HCT116 (cell line): Measurements from ENCODE around the gene MADD. TPM values are rescaled to one million over a fixed set of nuclear protein-coding genes. Genes with fewer than 3 reads are reported as not detected.

Source experiments
- ATAC-seq: fragments of 200-7000 bp; cut with Tn5 transposase; 2 replicates; pipeline ENCODE4 v1.9.1; 2020; ENCODE audit warnings: mild to moderate bottlenecking, moderate library complexity
- BruUV-seq: library from RNA; stranded (reverse); fragments of 400-500 nt; replicated peaks from 2 replicates; lab custom pipeline; 2021; lab: Mats Ljungman, UMichigan
- CTCF ChIA-PET: fragments of 300-600 bp; sonication (Branson Sonifier 250); formaldehyde crosslinking; loops from one replicate; lab custom pipeline; 2021; ENCODE audit warnings: antibody characterized with exemption; lab: Charles Lee
- POLR2A ChIA-PET: fragments of 300-600, 350-600 bp; sonication (Branson Sonifier 250); formaldehyde crosslinking; loops from one replicate; lab custom pipeline; 2021; ENCODE audit warnings: antibody characterized with exemption; lab: Charles Lee
- RAD21 ChIA-PET, 2 experiments: fragments of 300-600 bp; sonication (Branson Sonifier 250); formaldehyde crosslinking; loops; one replicate each; lab custom pipeline; 2023; ENCODE audit warnings: low total read pairs in 2 of 2; ENCODE audit not compliant: uncharacterized antibody in 2 of 2, unreplicated experiment in 2 of 2, low non-redundant PET in 1 of 2; lab: Charles Lee
- DNase-seq: peaks from one replicate; pipeline ENCODE4 v3.0.0-alpha.2; 2010; ENCODE audit warnings: low read depth, low spot score
- H2AFZ ChIP-seq: fragments of 200-600 bp; shearing (Covaris generic), sonication (generic); 2 replicates; pipeline ENCODE4 v1.6.1; 2017; ENCODE audit warnings: low read depth, mixed run types, mixed read lengths, antibody characterized with exemption, low read length; ENCODE audit not compliant: poor library complexity, severe bottlenecking
- H3K27ac ChIP-seq: 2 replicates; pipeline ENCODE4 v1.5.1; 2012; ENCODE audit warnings: low read depth, low read length
- H3K27me3 ChIP-seq: fragments of 200-600 bp; sonication (generic); 2 replicates; pipeline ENCODE4 v1.6.1; 2016; ENCODE audit warnings: mixed run types, low read length, mixed read lengths; ENCODE audit not compliant: insufficient read depth
- H3K36me3 ChIP-seq, 2 experiments: fragments of 200-500 bp in 1 of 2; fragments of 200-600 bp in 1 of 2; sonication (Bioruptor generic) in 1 of 2; sonication (generic) in 1 of 2; 2 replicates each; pipeline versions ENCODE4 v1.5.1 to v1.6.1; 2014 to 2016; ENCODE audit warnings: low read length in 2 of 2, inconsistent platforms in 1 of 2, mixed read lengths in 1 of 2, mixed run types in 1 of 2; ENCODE audit not compliant: insufficient read depth in 2 of 2, control insufficient read depth in 1 of 2
- H3K4me1 ChIP-seq, 2 experiments: fragments of 200-600 bp in 1 of 2; sonication (generic) in 1 of 2; 2 replicates each; pipeline versions ENCODE4 v1.5.1 to v1.6.1; 2012 to 2017; ENCODE audit warnings: low read length in 2 of 2, inconsistent platforms in 1 of 2, mild to moderate bottlenecking in 1 of 2, mixed read lengths in 1 of 2, mixed run types in 1 of 2, moderate library complexity in 1 of 2; ENCODE audit not compliant: insufficient read depth in 2 of 2, control insufficient read depth in 1 of 2
- H3K4me2 ChIP-seq: fragments of 200-600 bp; sonication (generic); 2 replicates; pipeline ENCODE4 v1.6.1; 2017; ENCODE audit warnings: mixed run types, low read length, mixed read lengths
- H3K4me3 ChIP-seq, 2 experiments: fragments of 200-600 bp in 1 of 2; sonication (generic) in 1 of 2; replicated peaks in 1 of 2; 2 replicates each; pipeline ENCODE4 v1.5.1; 2011 to 2016; ENCODE audit warnings: low read length in 2 of 2, control low read depth in 1 of 2, low read depth in 1 of 2, mild to moderate bottlenecking in 1 of 2, mixed read lengths in 1 of 2, mixed run types in 1 of 2
- H3K79me2 ChIP-seq: fragments of 200-600 bp; sonication (generic); 2 replicates; pipeline ENCODE4 v1.6.1; 2017; ENCODE audit warnings: mild to moderate bottlenecking, mixed run types, low read length, moderate library complexity, mixed read lengths; ENCODE audit not compliant: insufficient read depth
- H3K9ac ChIP-seq: fragments of 200-600 bp; sonication (generic); 2 replicates; pipeline ENCODE4 v1.6.1; 2016; ENCODE audit warnings: low read length, mixed read lengths
- H3K9me2 ChIP-seq: fragments of 200-600 bp; sonication (generic), shearing (Covaris generic); 2 replicates; pipeline ENCODE4 v1.6.1; 2017; ENCODE audit warnings: mixed run types, mild to moderate bottlenecking, moderate library complexity; ENCODE audit not compliant: insufficient read depth
- H3K9me3 ChIP-seq, 2 experiments: fragments of 200-500 bp in 1 of 2; fragments of 200-600 bp in 1 of 2; sonication (Bioruptor generic) in 1 of 2; sonication (generic) in 1 of 2; 2 replicates each; pipeline ENCODE4 v1.6.1; 2014 to 2017; ENCODE audit warnings: low read length in 2 of 2, mixed read lengths in 2 of 2, inconsistent platforms in 1 of 2, low read depth in 1 of 2, mild to moderate bottlenecking in 1 of 2, mixed run types in 1 of 2, moderate library complexity in 1 of 2; ENCODE audit not compliant: control insufficient read depth in 1 of 2, insufficient read depth in 1 of 2
- H4K20me1 ChIP-seq: fragments of 200-600 bp; sonication (generic), shearing (Covaris generic); 2 replicates; pipeline ENCODE4 v1.6.1; 2017; ENCODE audit warnings: mixed run types, mild to moderate bottlenecking, moderate library complexity; ENCODE audit not compliant: insufficient read depth
- ATF3 ChIP-seq: IDR thresholded peaks from 2 replicates; pipeline ENCODE4 v1.6.1; 2012
- CBX3 ChIP-seq: IDR thresholded peaks from 2 replicates; pipeline ENCODE4 v1.6.1; 2012; ENCODE audit warnings: low read depth
- EGR1 ChIP-seq: IDR thresholded peaks from 2 replicates; pipeline ENCODE4 v1.6.1; 2012; ENCODE audit warnings: low read depth
- EZH2 ChIP-seq: fragments of 200-600 bp; sonication (generic); IDR thresholded peaks from 2 replicates; pipeline ENCODE4 v1.6.1; 2017; ENCODE audit warnings: antibody characterized with exemption, mixed run types
- EZH2phosphoT487 ChIP-seq: fragments of 200-600 bp; IDR thresholded peaks from 2 replicates; pipeline ENCODE4 v1.6.1; 2018; ENCODE audit warnings: antibody characterized with exemption, borderline replicate concordance
- JUND ChIP-seq: IDR thresholded peaks from 2 replicates; pipeline ENCODE4 v1.6.1; 2012
- POLR2AphosphoS5 ChIP-seq: IDR thresholded peaks from 2 replicates; pipeline ENCODE4 v1.6.1; 2011; ENCODE audit warnings: mild to moderate bottlenecking, low read depth, low read length, moderate library complexity
- RAD21 ChIP-seq: IDR thresholded peaks from 2 replicates; pipeline ENCODE4 v1.6.1; 2012; ENCODE audit warnings: low read depth, mild to moderate bottlenecking
- REST ChIP-seq: IDR thresholded peaks from 2 replicates; pipeline ENCODE4 v1.6.1; 2012; ENCODE audit warnings: low read depth
- SIN3A ChIP-seq: IDR thresholded peaks from 2 replicates; pipeline ENCODE4 v1.6.1; 2012; ENCODE audit warnings: low read depth
- SRF ChIP-seq: IDR thresholded peaks from 2 replicates; pipeline ENCODE4 v1.6.1; 2012; ENCODE audit warnings: low read depth
- TCF7L2 ChIP-seq: IDR thresholded peaks from 2 replicates; pipeline ENCODE4 v1.7.0; 2011; ENCODE audit warnings: borderline replicate concordance, inconsistent platforms; ENCODE audit not compliant: insufficient read depth, insufficient read length; ENCODE audit errors: extremely low read depth
- YY1 ChIP-seq: IDR thresholded peaks from 2 replicates; pipeline ENCODE4 v1.6.1; 2011; ENCODE audit warnings: low read length, low read depth, moderate library complexity, mild to moderate bottlenecking; ENCODE audit not compliant: insufficient replicate concordance; ENCODE audit errors: extremely low read depth
- ZFX ChIP-seq: fragments of 450-650 bp; IDR thresholded peaks from 2 replicates; pipeline ENCODE4 v1.6.1; 2017
- ZNF274 ChIP-seq: fragments of 200-500 bp; sonication (Bioruptor generic); IDR thresholded peaks from 2 replicates; pipeline ENCODE4 v1.6.1; 2014; ENCODE audit warnings: mild to moderate bottlenecking, low read depth, low read length, inconsistent platforms
- intact Hi-C: fragments of 100-400 bp; cut with micrococcal nuclease; formaldehyde crosslinking; loops from 2 replicates; pipeline ENCODE4 v1.10.0; 2022
- total RNA-seq: library from RNA; stranded (reverse); gene quantifications from one replicate; pipeline ENCODE4 v1.2.1, GENCODE V29; 2021; ENCODE audit not compliant: unreplicated experiment

The MADD gene
- total RNA-seq, 1 experiment from 2014 or later: 37.1 TPM

GRCh38 chr11:47317064-47317828, 47.3 kb downstream of the MADD start:
- no peaks in the 10 kb centered on the region for H4K20me1 ChIP-seq
- intact Hi-C loops: no loop called here
- TF ChIP-seq EGR1: no peak
- no peak for TF ChIP-seq POLR2AphosphoS5
- no peak for TF ChIP-seq TCF7L2
- H2AFZ ChIP-seq: no peak overlapping the region
- POLR2A ChIA-PET: no interaction called here
- CTCF ChIA-PET: no interaction called here
- H3K27me3 ChIP-seq: no peaks in the 10 kb centered on the region
- H3K79me2 ChIP-seq: no peaks in the 10 kb centered on the region
- H3K9me2 ChIP-seq: no peaks in the 10 kb centered on the region
- H3K27ac ChIP-seq: no peak overlapping the region
- no TSS peak for BruUV-seq
- DNase-seq (no peak), ATAC-seq (no peak)
- RAD21 ChIA-PET: no interaction called here
- H3K9me3 ChIP-seq: no peaks in the 10 kb centered on the region
- H3K9ac ChIP-seq: no peak overlapping the region
- no peak overlapping the region for H3K4me3 ChIP-seq
- no peaks in the 10 kb centered on the region for H3K4me1 ChIP-seq
- no peak overlapping the region for H3K4me2 ChIP-seq
- H3K36me3 ChIP-seq: peaks cover 3 to 26% of the 10 kb centered on the region in 2 experiments; a peak in 3 of 4 replicates

- no TSS peak for BruUV-seq
- ChIA-PET POLR2A (no interaction called here), CTCF (no interaction called here), RAD21 (no interaction called here)
- Histone ChIP-seq H3K4me2 (no peak overlapping the region), H4K20me1 (no peaks in the 10 kb centered on the region), H3K27me3 (no peaks in the 10 kb centered on the region), H2AFZ (no peak overlapping the region), H3K9me2 (no peaks in the 10 kb centered on the region), H3K79me2 (no peaks in the 10 kb centered on the region), H3K4me1 (no peaks in the 10 kb centered on the region), H3K9ac (no peak overlapping the region), H3K36me3 (peaks cover 3 to 21% of the 10 kb centered on the region in 2 experiments; a peak in 3 of 4 replicates), H3K27ac (no peak overlapping the region), H3K9me3 (no peaks in the 10 kb centered on the region), H3K4me3 (no peak overlapping the region)
- ATAC-seq: no peak
- TF ChIP-seq POLR2AphosphoS5 (no peak), ZNF274 (no peak), TCF7L2 (no peak), CBX3 (no peak), SIN3A (no peak), RAD21 (no peak), EGR1 (no peak), EZH2 (no peak), REST (no peak), YY1 (no peak), JUND (no peak), EZH2phosphoT487 (no peak), SRF (no peak), ZFX (no peak), ATF3 (no peak)
- intact Hi-C loops: no loop called here
- DNase-seq: no peak
Observed at GRCh38 chr11:47318166-47318565, 48.2 kb downstream of the MADD start.
